Measurements from ENCODE around the gene DCDC2C. TPM values are rescaled to one million over a fixed set of nuclear protein-coding genes. Genes with fewer than 3 reads are reported as not detected.

DCDC2C gene
- polyA plus RNA-seq, 3 donors, result not detected

DNA sequence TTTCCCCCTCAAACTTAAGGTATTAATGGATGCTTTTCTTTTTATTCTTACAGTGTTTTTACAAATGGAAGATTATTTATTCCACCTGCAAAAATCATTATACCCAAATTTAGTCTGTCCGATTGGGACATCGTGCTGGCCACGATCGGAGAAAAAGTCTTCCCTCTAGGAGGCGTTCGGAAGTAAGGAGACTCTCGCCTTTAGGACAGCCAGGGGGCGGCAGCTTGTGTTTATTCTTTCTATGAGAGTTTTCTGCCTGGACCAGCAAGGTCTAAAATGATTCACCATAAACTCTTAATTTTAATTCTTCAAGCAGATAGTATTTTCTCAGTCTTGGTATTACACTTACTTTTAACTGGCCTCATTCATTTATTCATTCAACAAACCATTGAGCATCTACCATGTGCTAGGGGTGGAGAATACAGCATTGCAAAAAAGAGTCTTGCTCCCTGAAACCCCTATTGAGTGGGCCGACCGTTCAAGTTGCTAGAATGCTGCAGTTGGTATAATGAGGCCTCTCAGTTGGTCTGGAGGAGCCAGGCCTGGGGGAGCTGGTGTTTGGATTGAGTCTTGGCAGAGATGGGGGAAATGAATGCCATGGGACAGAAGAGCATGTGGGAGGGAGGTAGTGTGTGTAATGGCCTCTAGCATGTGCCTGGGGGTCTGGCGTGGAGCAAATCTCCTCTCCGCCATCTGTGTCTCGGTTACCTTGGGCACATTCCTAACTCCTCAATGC lies 38.7 kb downstream of the DCDC2C start:
- no peak for DNase-seq
- Mint-ChIP-seq H3K9me3 (no peaks in the 10 kb centered on the region), H3K27me3 (ENCODE audit: low read depth in 3 of 3) (peaks cover 0 to 8% (median 5%) of the 10 kb centered on the region in 3 donors), H3K27ac (no peak overlapping the region), H3K4me1 (no peaks in the 10 kb centered on the region), H3K4me3 (no peak overlapping the region), H3K36me3 (no peaks in the 10 kb centered on the region)
- Histone ChIP-seq H3K4me1 (ENCODE audit: control insufficient read depth in 1 of 2, insufficient read depth in 2 of 2, low read length in 2 of 2) (no peaks in the 10 kb centered on the region), H2AFZ (ENCODE audit: insufficient read depth, low read depth, low read length, poor library complexity, severe bottlenecking) (no peak overlapping the region), H3K79me2 (ENCODE audit: insufficient read depth, low read length) (no peaks in the 10 kb centered on the region), H3K27me3 (ENCODE audit: control insufficient read depth in 2 of 2, insufficient read depth in 2 of 2, low read length in 2 of 2) (no peaks in the 10 kb centered on the region), H3K9me3 (replicated peaks in 1 of 2; ENCODE audit: control insufficient read depth in 1 of 2, insufficient read depth in 1 of 2, low read length in 2 of 2) (no peaks in the 10 kb centered on the region), H3K4me2 (replicated peaks; ENCODE audit: extremely low read depth, low read length, poor library complexity, severe bottlenecking) (no peak overlapping the region), H3K9ac (ENCODE audit: insufficient read depth, low read length, poor library complexity, severe bottlenecking) (no peak overlapping the region), H3K4me3 (replicated peaks in 1 of 3; ENCODE audit: low read depth in 2 of 3, low read length in 3 of 3) (no peak overlapping the region), H4K20me1 (ENCODE audit: insufficient read depth, low read length) (no peaks in the 10 kb centered on the region), H3K36me3 (replicated peaks in 1 of 2; ENCODE audit: control insufficient read depth in 1 of 2, insufficient read depth in 2 of 2, low read length in 2 of 2) (no peaks in the 10 kb centered on the region), H3K27ac (ENCODE audit: low read depth in 1 of 2, low read length in 2 of 2) (no peak overlapping the region)
- intact Hi-C loops (cut with micrococcal nuclease), result no loop called here
- TF ChIP-seq, protein P1, sequence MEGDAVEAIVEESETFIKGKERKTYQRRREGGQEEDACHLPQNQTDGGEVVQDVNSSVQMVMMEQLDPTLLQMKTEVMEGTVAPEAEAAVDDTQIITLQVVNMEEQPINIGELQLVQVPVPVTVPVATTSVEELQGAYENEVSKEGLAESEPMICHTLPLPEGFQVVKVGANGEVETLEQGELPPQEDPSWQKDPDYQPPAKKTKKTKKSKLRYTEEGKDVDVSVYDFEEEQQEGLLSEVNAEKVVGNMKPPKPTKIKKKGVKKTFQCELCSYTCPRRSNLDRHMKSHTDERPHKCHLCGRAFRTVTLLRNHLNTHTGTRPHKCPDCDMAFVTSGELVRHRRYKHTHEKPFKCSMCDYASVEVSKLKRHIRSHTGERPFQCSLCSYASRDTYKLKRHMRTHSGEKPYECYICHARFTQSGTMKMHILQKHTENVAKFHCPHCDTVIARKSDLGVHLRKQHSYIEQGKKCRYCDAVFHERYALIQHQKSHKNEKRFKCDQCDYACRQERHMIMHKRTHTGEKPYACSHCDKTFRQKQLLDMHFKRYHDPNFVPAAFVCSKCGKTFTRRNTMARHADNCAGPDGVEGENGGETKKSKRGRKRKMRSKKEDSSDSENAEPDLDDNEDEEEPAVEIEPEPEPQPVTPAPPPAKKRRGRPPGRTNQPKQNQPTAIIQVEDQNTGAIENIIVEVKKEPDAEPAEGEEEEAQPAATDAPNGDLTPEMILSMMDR (IDR thresholded peaks at IDR 0.05), result no peak
- 100% methylated on average over 2 of the region's 13 CpGs for WGBS (ENCODE audit: insufficient coverage)

DNA sequence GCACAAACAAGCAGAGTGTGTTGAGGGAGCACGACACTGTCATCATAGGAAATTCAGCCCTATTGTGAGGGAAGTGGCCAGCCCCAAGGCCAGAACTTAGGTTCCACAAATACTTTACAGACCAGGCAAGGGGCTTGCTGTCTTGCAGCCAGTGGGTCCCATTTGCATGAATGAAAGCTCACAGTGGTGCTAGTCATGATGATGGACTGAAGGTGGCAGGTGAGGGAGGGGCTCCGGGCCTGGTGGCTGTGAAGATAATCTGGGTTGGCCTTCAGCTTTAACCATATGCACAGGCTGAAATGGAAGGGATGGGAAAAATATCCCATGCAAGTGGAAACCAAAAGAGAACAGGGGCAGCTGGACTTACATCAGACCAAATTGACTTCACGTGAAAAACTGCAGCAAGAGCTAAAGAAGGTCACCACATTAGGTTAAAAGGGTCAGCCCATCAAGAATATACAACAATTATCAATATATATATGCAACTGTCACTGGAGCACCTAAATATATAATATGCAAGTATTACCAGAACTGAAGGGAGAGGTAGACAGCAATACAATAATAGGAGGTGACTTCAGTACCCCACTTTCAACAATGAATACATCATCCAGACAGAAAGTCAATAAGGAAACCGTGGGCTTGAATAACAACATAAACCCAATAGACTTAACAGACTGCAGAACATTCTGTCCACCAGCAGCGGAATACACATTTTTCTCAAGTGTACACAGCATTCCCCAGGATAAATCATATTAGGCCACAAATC lies 39.6 kb downstream of the DCDC2C start:
- intact Hi-C loops (cut with micrococcal nuclease), result no loop called here
- peaks cover 3 to 8% (median 5%) of the 10 kb centered on the region in 3 donors for H3K27me3 Mint-ChIP-seq (ENCODE audit: low read depth in 3 of 3)
- Histone ChIP-seq H3K4me2 (replicated peaks; ENCODE audit: extremely low read depth, low read length, poor library complexity, severe bottlenecking) (no peak overlapping the region), H3K27ac (ENCODE audit: low read depth in 1 of 2, low read length in 2 of 2) (no peak overlapping the region), H3K9me3 (replicated peaks in 1 of 2; ENCODE audit: control insufficient read depth in 1 of 2, insufficient read depth in 1 of 2, low read length in 2 of 2) (no peaks in the 10 kb centered on the region), H3K4me1 (ENCODE audit: control insufficient read depth in 1 of 2, insufficient read depth in 2 of 2, low read length in 2 of 2) (no peaks in the 10 kb centered on the region), H3K4me3 (replicated peaks in 1 of 3; ENCODE audit: low read depth in 2 of 3, low read length in 3 of 3) (no peak overlapping the region), H3K36me3 (replicated peaks in 1 of 2; ENCODE audit: control insufficient read depth in 1 of 2, insufficient read depth in 2 of 2, low read length in 2 of 2) (no peaks in the 10 kb centered on the region), H3K9ac (ENCODE audit: insufficient read depth, low read length, poor library complexity, severe bottlenecking) (no peak overlapping the region), H3K27me3 (ENCODE audit: control insufficient read depth in 2 of 2, insufficient read depth in 2 of 2, low read length in 2 of 2) (no peaks in the 10 kb centered on the region), H4K20me1 (ENCODE audit: insufficient read depth, low read length) (no peaks in the 10 kb centered on the region), H2AFZ (ENCODE audit: insufficient read depth, low read depth, low read length, poor library complexity, severe bottlenecking) (no peak overlapping the region), H3K79me2 (ENCODE audit: insufficient read depth, low read length) (no peaks in the 10 kb centered on the region)
- TF ChIP-seq, protein P1 (IDR thresholded peaks at IDR 0.05), result no peak
- H3K4me3 Mint-ChIP-seq, result no peak overlapping the region
- H3K4me1 Mint-ChIP-seq, result no peaks in the 10 kb centered on the region
- no peaks in the 10 kb centered on the region for H3K36me3 Mint-ChIP-seq
- no peak overlapping the region for H3K27ac Mint-ChIP-seq
- DNase-seq, result no peak
- H3K9me3 Mint-ChIP-seq, result no peaks in the 10 kb centered on the region
- WGBS (ENCODE audit: insufficient coverage), result 67% methylated on average over 3 of the region's 5 CpGs

Data from CD14-positive monocyte (primary cell).